SJSA1 (cell line): ENCODE results near the gene DOCK10. TPM values are rescaled to one million over a fixed set of nuclear protein-coding genes. Genes with fewer than 3 reads are reported as not detected.

ENCODE experiments used
- DNase-seq, 2 experiments: peaks; one replicate each; pipeline ENCODE4 v3.0.0-alpha.2; 2015 to 2020; ENCODE audit warnings: low spot score in 2 of 2, low read depth in 1 of 2
- H3K27ac ChIP-seq: fragments of 250-450 bp; sonication (Bioruptor Pico); 2 replicates; pipeline ENCODE4 v1.5.1; 2020; ENCODE audit warnings: mild to moderate bottlenecking, moderate library complexity
- H3K27me3 ChIP-seq: fragments of 250-450 bp; sonication (Bioruptor Pico); replicated peaks from 2 replicates; pipeline ENCODE4 v1.5.1; 2020; ENCODE audit warnings: mild to moderate bottlenecking, moderate library complexity
- H3K36me3 ChIP-seq: fragments of 250-450 bp; sonication (Bioruptor Pico); 2 replicates; pipeline ENCODE4 v1.5.1; 2020; ENCODE audit warnings: mild to moderate bottlenecking
- H3K4me1 ChIP-seq: fragments of 250-450 bp; sonication (Bioruptor Pico); replicated peaks from 2 replicates; pipeline ENCODE4 v1.6.1; 2021; ENCODE audit warnings: mild to moderate bottlenecking
- H3K4me3 ChIP-seq: fragments of 250-450 bp; sonication (Bioruptor Pico); 2 replicates; pipeline ENCODE4 v1.5.1; 2020; ENCODE audit warnings: mild to moderate bottlenecking
- H3K9me3 ChIP-seq: fragments of 250-450 bp; sonication (Bioruptor Pico); replicated peaks from 2 replicates; pipeline ENCODE4 v1.5.1; 2020; ENCODE audit warnings: mild to moderate bottlenecking
- total RNA-seq: library from RNA; depleted of rRNA; stranded (reverse); fragments of >200 nt; shearing (Covaris generic); gene quantifications from 2 replicates; pipeline ENCODE4 v1.2.3, GENCODE V29; 2014

Gene DOCK10
- total RNA-seq, 1 experiment from 2014 or later = 32.6 TPM

- Histone ChIP-seq H3K9me3 (no peaks in the 10 kb centered on the region), H3K27ac (no peak overlapping the region), H3K27me3 (no peaks in the 10 kb centered on the region), H3K4me1 (peaks cover 10% of the 10 kb centered on the region), H3K4me3 (no peak overlapping the region), H3K36me3 (peaks cover 84% of the 10 kb centered on the region)
- DNase-seq = no peak
These were observed 242.6 kb downstream of the DOCK10 start for GRCh38 chr2:224799691-224800090.

- DNase-seq = no peak
- no peak overlapping the region for H3K27ac ChIP-seq
- no peak overlapping the region for H3K4me3 ChIP-seq
- no peaks in the 10 kb centered on the region for H3K27me3 ChIP-seq
- peaks cover 10% of the 10 kb centered on the region for H3K4me1 ChIP-seq
- no peaks in the 10 kb centered on the region for H3K9me3 ChIP-seq
- peaks cover 86% of the 10 kb centered on the region for H3K36me3 ChIP-seq
These were observed 244.1 kb downstream of the DOCK10 start for GRCh38 chr2:224798180-224798579.

GRCh38 chr2:224796695-224797305 is 245.5 kb downstream of the DOCK10 start:
- Histone ChIP-seq H3K36me3 (peaks cover 85% of the 10 kb centered on the region), H3K4me3 (no peak overlapping the region)

GRCh38 chr2:224793946-224794345 is 248.3 kb downstream of the DOCK10 start:
- Histone ChIP-seq H3K27me3 (no peaks in the 10 kb centered on the region), H3K4me3 (no peak overlapping the region), H3K4me1 (no peaks in the 10 kb centered on the region), H3K27ac (no peak overlapping the region), H3K9me3 (no peaks in the 10 kb centered on the region), H3K36me3 (peaks cover 62% of the 10 kb centered on the region)
- DNase-seq = no peak

More at GRCh38 chr2:224796695-224797305, 245.5 kb downstream of the DOCK10 start:
- Histone ChIP-seq H3K27me3 (no peaks in the 10 kb centered on the region), H3K27ac (no peak overlapping the region), H3K9me3 (no peaks in the 10 kb centered on the region), H3K4me1 (no peaks in the 10 kb centered on the region)
- DNase-seq = no peak

GRCh38 chr2:224786848-224787247 is 255.4 kb downstream of the DOCK10 start:
- H3K36me3 ChIP-seq = peaks cover 51% of the 10 kb centered on the region
- no peak overlapping the region for H3K27ac ChIP-seq
- no peak for DNase-seq
- no peaks in the 10 kb centered on the region for H3K4me1 ChIP-seq
- no peaks in the 10 kb centered on the region for H3K27me3 ChIP-seq
- H3K4me3 ChIP-seq = no peak overlapping the region
- H3K9me3 ChIP-seq = no peaks in the 10 kb centered on the region

- Histone ChIP-seq H3K9me3 (no peaks in the 10 kb centered on the region), H3K36me3 (peaks cover 44% of the 10 kb centered on the region), H3K4me3 (no peak overlapping the region), H3K4me1 (no peaks in the 10 kb centered on the region), H3K27me3 (no peaks in the 10 kb centered on the region), H3K27ac (no peak overlapping the region)
- no peak for DNase-seq
These were observed 260.9 kb downstream of the DOCK10 start for GRCh38 chr2:224781400-224781799.

- H3K36me3 ChIP-seq = peaks cover 38% of the 10 kb centered on the region
- no peaks in the 10 kb centered on the region for H3K9me3 ChIP-seq
- no peak overlapping the region for H3K27ac ChIP-seq
- no peak overlapping the region for H3K4me3 ChIP-seq
- DNase-seq = no peak
- no peaks in the 10 kb centered on the region for H3K4me1 ChIP-seq
- no peaks in the 10 kb centered on the region for H3K27me3 ChIP-seq
These were observed 261.4 kb downstream of the DOCK10 start for GRCh38 chr2:224780823-224781222.

GRCh38 chr2:224780106-224780505 is 262.2 kb downstream of the DOCK10 start:
- no peak for DNase-seq
- Histone ChIP-seq H3K27me3 (no peaks in the 10 kb centered on the region), H3K4me1 (no peaks in the 10 kb centered on the region), H3K9me3 (no peaks in the 10 kb centered on the region), H3K27ac (no peak overlapping the region), H3K4me3 (no peak overlapping the region), H3K36me3 (peaks cover 35% of the 10 kb centered on the region)

- peaks cover 32% of the 10 kb centered on the region for H3K36me3 ChIP-seq
- no peak overlapping the region for H3K4me3 ChIP-seq
- peak in 1 of 2 experiments; percentile 50 for DNase-seq
- H3K27ac ChIP-seq = no peak overlapping the region
- no peaks in the 10 kb centered on the region for H3K4me1 ChIP-seq
- H3K27me3 ChIP-seq = no peaks in the 10 kb centered on the region
- H3K9me3 ChIP-seq = no peaks in the 10 kb centered on the region
These were observed 263.8 kb downstream of the DOCK10 start for GRCh38 chr2:224778474-224778877.

GRCh38 chr2:224777559-224777930 is 264.7 kb downstream of the DOCK10 start:
- Histone ChIP-seq H3K4me1 (no peaks in the 10 kb centered on the region), H3K36me3 (peaks cover 32% of the 10 kb centered on the region)
- DNase-seq = no peak

GRCh38 chr2:224776795-224777558 is 265.3 kb downstream of the DOCK10 start:
- Histone ChIP-seq H3K27ac (no peak overlapping the region), H3K27me3 (no peaks in the 10 kb centered on the region), H3K9me3 (no peaks in the 10 kb centered on the region), H3K4me1 (no peaks in the 10 kb centered on the region), H3K4me3 (no peak overlapping the region), H3K36me3 (peaks cover 35% of the 10 kb centered on the region)
- DNase-seq = no peak

More at GRCh38 chr2:224777559-224777930, 264.7 kb downstream of the DOCK10 start:
- H3K27ac ChIP-seq = no peak overlapping the region
- H3K9me3 ChIP-seq = no peaks in the 10 kb centered on the region
- H3K4me3 ChIP-seq = no peak overlapping the region
- no peaks in the 10 kb centered on the region for H3K27me3 ChIP-seq

- no peak overlapping the region for H3K4me3 ChIP-seq
- no peaks in the 10 kb centered on the region for H3K4me1 ChIP-seq
- no peaks in the 10 kb centered on the region for H3K9me3 ChIP-seq
- H3K36me3 ChIP-seq = peaks cover 35% of the 10 kb centered on the region
- H3K27ac ChIP-seq = no peak overlapping the region
- H3K27me3 ChIP-seq = no peaks in the 10 kb centered on the region
- DNase-seq = no peak
These were observed 266.6 kb downstream of the DOCK10 start for GRCh38 chr2:224775647-224776046.

- H3K27me3 ChIP-seq = no peaks in the 10 kb centered on the region
- no peaks in the 10 kb centered on the region for H3K9me3 ChIP-seq
- no peak overlapping the region for H3K27ac ChIP-seq
- H3K4me3 ChIP-seq = no peak overlapping the region
- peaks cover 44% of the 10 kb centered on the region for H3K36me3 ChIP-seq
- H3K4me1 ChIP-seq = no peaks in the 10 kb centered on the region
- no peak for DNase-seq
These were observed 267.5 kb downstream of the DOCK10 start for GRCh38 chr2:224774735-224775134.

- DNase-seq = no peak
- no peak overlapping the region for H3K27ac ChIP-seq
- H3K27me3 ChIP-seq = no peaks in the 10 kb centered on the region
- peaks cover 58% of the 10 kb centered on the region for H3K36me3 ChIP-seq
- H3K4me1 ChIP-seq = no peaks in the 10 kb centered on the region
- H3K9me3 ChIP-seq = no peaks in the 10 kb centered on the region
- no peak overlapping the region for H3K4me3 ChIP-seq
These were observed 269.8 kb downstream of the DOCK10 start for GRCh38 chr2:224772494-224772893.
